Brain microvascular endothelial cell (primary cell): ENCODE data around the gene CARMIL1.

Experiments used
- DNase-seq: peaks from one replicate; pipeline ENCODE4 v3.0.0-alpha.2; 2020
- H3K27ac ChIP-seq: fragments of 250-450 bp; sonication (Bioruptor Pico); 2 replicates; pipeline ENCODE4 v1.5.1; 2020; ENCODE audit warnings: mild to moderate bottlenecking, moderate library complexity
- H3K27me3 ChIP-seq: fragments of 250-450 bp; sonication (Bioruptor Pico); replicated peaks from 2 replicates; pipeline ENCODE4 v1.5.1; 2020; ENCODE audit warnings: mild to moderate bottlenecking
- H3K36me3 ChIP-seq: fragments of 250-450 bp; sonication (Bioruptor Pico); replicated peaks from 2 replicates; pipeline ENCODE4 v1.5.1; 2020; ENCODE audit warnings: mild to moderate bottlenecking
- H3K4me3 ChIP-seq: 2 replicates; pipeline ENCODE4 v1.5.1; 2011; ENCODE audit warnings: low read depth, mild to moderate bottlenecking, control low read depth, low read length, moderate library complexity
- in situ Hi-C: cut with HindIII; loops from 2 replicates; pipeline ENCODE4 v1.10.0; 2017; ENCODE audit warnings: low sequenced_read_pairs, low pct_ligation_motif_present
- TF ChIP-seq, protein P1 (sequence below): IDR thresholded peaks from 2 replicates; pipeline ENCODE4 v1.5.1; 2011; ENCODE audit warnings: low read depth, mild to moderate bottlenecking, moderate library complexity, low read length, control low read depth, inconsistent platforms; ENCODE audit errors: missing control alignments

The CARMIL1 gene

DNA sequence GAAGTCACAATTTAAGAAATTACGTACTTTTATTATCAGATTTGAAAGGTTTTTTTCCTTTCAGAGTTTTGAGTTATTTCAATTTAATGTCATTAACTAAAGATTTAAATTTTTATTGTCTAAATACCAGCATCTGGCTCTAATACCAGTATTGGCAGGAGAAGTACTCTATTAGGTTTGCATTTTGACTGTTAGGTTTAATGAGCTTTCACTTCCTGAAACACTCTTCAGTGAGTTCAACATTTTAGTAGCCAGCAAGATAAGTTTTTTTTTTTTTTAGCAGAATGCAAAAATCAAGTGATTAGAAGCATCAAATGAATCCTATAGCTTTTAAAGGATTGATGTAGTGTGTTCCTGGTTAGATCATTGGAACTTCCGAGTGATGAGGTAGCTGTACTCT lies 338.8 kb downstream of the CARMIL1 start:
- Histone ChIP-seq H3K27ac (no peak overlapping the region), H3K27me3 (no peaks in the 10 kb centered on the region), H3K36me3 (no peaks in the 10 kb centered on the region), H3K4me3 (no peak overlapping the region)
- no peak for DNase-seq
- TF ChIP-seq, protein P1, sequence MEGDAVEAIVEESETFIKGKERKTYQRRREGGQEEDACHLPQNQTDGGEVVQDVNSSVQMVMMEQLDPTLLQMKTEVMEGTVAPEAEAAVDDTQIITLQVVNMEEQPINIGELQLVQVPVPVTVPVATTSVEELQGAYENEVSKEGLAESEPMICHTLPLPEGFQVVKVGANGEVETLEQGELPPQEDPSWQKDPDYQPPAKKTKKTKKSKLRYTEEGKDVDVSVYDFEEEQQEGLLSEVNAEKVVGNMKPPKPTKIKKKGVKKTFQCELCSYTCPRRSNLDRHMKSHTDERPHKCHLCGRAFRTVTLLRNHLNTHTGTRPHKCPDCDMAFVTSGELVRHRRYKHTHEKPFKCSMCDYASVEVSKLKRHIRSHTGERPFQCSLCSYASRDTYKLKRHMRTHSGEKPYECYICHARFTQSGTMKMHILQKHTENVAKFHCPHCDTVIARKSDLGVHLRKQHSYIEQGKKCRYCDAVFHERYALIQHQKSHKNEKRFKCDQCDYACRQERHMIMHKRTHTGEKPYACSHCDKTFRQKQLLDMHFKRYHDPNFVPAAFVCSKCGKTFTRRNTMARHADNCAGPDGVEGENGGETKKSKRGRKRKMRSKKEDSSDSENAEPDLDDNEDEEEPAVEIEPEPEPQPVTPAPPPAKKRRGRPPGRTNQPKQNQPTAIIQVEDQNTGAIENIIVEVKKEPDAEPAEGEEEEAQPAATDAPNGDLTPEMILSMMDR, result no peak
- in situ Hi-C loops, result no loop called here

DNA sequence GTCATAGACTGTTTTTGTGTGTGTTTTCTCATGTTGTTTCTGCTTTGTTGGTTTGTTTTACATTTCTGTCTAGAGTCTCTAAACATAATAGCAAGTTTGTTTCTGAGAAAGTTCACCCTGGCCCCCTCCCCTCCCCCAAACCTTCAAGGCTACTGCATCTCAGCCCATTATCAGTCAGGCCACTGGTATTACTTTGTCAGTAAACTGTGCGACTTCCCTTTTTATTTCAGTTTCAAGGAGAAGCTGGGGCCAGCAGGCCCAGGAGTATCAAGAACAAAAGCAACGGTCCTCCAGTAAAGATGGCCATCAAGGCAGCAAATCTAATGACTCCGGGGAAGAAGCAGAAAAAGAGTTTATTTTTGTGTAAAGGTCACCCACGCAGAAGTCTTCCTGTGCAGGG lies 340.0 kb downstream of the CARMIL1 start:
- Histone ChIP-seq H3K27ac (no peak overlapping the region), H3K27me3 (no peaks in the 10 kb centered on the region), H3K36me3 (no peaks in the 10 kb centered on the region), H3K4me3 (no peak overlapping the region)
- TF ChIP-seq, protein P1, result no peak
- in situ Hi-C loops, result no loop called here
- no peak for DNase-seq

DNA sequence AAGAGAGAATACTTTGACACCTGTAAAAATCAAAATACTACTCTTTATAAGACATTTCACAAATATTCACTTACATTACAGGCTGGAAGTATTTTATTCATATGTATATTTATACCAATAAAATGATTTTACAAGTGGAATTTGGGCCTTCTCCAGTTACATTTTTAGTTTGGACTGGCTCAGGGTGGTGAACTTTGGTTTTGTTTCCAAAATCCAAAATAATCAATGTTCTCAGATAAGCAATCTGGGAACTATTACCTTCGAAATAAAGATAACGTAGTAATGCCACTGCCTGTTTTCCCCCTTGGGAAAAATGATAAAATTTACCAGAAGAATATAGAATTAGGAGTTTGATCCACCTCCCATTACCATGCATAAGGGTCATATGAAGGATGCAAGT lies 341.2 kb downstream of the CARMIL1 start:
- no peaks in the 10 kb centered on the region for H3K27me3 ChIP-seq
- H3K36me3 ChIP-seq, result no peaks in the 10 kb centered on the region
- TF ChIP-seq, protein P1, result no peak
- in situ Hi-C loops, result no loop called here
- H3K27ac ChIP-seq, result no peak overlapping the region
- no peak for DNase-seq
- no peak overlapping the region for H3K4me3 ChIP-seq

DNA sequence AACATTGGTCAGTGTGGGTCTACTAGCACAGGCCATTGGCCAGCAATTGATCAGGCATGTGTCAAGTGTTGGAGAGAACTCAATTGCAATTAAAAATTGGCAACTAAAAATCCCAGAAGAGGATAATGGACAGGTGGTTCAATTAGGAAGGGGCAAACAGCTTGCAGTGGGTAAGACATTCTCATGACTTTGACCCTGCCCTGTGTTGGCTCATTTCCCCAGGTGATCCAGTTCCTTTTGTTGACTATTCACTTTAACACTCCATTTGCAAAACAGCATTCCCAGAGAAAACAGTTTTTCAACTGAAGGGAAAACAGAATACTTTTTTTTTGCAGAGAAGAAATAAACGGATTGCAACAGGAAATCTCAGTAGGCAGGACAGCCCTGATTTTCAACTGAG lies 343.9 kb downstream of the CARMIL1 start:
- Histone ChIP-seq H3K27me3 (no peaks in the 10 kb centered on the region), H3K4me3 (no peak overlapping the region), H3K27ac (no peak overlapping the region), H3K36me3 (no peaks in the 10 kb centered on the region)
- in situ Hi-C loops, result no loop called here
- DNase-seq, result no peak
- TF ChIP-seq, protein P1, result no peak

DNA sequence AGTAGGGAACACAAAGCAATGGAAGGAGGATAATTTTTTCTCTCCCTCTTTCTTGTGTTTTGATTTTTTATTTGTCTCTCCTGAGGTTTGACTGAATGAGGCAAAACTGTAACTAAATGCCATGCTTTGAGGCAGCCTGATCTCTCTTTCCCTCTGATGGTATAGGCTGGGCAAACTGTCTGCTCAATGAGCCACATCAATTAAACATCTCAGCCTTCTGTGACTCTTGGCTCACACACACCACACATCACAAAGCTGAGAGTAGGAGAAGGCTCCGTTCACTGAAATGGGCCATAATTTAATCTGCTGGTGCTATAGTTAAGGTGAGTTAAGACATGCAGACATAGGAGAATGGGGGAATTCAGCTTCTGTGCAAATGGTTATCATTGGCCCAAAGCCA lies 344.7 kb downstream of the CARMIL1 start:
- in situ Hi-C loops, result no loop called here
- Histone ChIP-seq H3K27ac (no peak overlapping the region), H3K4me3 (no peak overlapping the region), H3K27me3 (no peaks in the 10 kb centered on the region), H3K36me3 (no peaks in the 10 kb centered on the region)
- TF ChIP-seq, protein P1, result no peak
- no peak for DNase-seq

DNA sequence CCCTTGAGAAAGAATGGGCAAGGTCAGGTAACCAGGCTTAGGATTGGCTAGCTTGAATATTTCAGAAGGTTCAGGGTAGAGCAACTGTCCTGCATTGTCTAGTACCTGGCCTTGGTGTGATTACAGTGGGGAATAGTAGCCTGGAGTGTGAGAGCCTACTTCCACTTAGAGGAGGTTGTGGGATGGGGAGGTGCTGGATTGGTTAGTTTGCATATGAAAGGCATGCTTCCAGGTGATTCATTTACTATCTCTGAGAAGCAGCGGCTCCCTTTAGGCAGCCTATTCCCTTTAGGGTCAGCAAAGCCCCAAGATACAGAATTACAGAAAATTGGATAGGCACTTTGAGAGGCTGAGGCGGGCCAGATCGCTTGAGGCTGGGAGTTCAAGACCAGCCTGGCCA lies 347.8 kb downstream of the CARMIL1 start:
- H3K27me3 ChIP-seq, result no peaks in the 10 kb centered on the region
- in situ Hi-C loops, result no loop called here
- H3K36me3 ChIP-seq, result no peaks in the 10 kb centered on the region
- TF ChIP-seq, protein P1, result no peak
- DNase-seq, result no peak
- no peak overlapping the region for H3K4me3 ChIP-seq
- H3K27ac ChIP-seq, result no peak overlapping the region
